LHCN-M2 (cell line): Measurements from ENCODE around the gene REG4. TPM values are rescaled to one million over a fixed set of nuclear protein-coding genes. Genes with fewer than 3 reads are reported as not detected.

Experiments used
- total RNA-seq: library from RNA; depleted of rRNA; stranded (reverse); fragments of >200 nt; gene quantifications from 2 replicates; pipeline ENCODE4 v1.2.3, GENCODE V29; 2014; rRNA removed

The REG4 gene
- total RNA-seq, 1 experiment from 2014 or later, result not detected

Other genes with a start within 250 kb of the REG4 start
- 2.2 and 2.3 TPM in 2 replicates for gene ZNF697, start 163.2 kb downstream of the REG4 start, total RNA-seq
- 38.6 and 39.6 TPM in 2 replicates for gene PHGDH, start 99.5 kb downstream of the REG4 start, total RNA-seq
- gene HMGCS2, start 42.6 kb downstream of the REG4 start, total RNA-seq, result not detected in 2 replicates
- gene ADAM30, start 85.1 kb upstream of the REG4 start, total RNA-seq, result not detected in 2 replicates